ENCODE data around the gene NNT.
"Not testable (repeated sequence)": the region's sequence is repeated elsewhere in the genome, so short reads cannot be mapped to it uniquely, and the experiment has no call there.

Gene NNT

DNA sequence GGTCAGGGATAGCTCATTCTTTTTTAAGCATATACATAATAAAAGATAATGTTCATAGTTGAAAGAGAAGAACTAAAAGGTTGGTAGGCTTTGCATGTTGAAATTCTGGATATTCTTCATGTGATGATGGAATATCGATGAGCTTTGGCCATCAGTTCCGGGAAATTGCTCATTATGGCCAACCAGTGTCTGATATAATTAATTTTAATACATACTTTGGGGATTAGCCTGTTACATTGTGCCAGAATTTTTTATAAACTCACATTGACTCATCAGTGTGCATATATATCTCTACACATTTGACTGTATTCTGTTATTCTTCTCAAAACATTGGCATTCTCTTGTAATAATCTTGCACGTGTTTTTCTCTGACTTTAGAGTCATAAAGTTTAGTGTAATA is 84.3 kb downstream of the NNT start:
- Histone ChIP-seq H3K27ac (ENCODE audit: insufficient read depth in 1 of 2, low read depth in 1 of 2, low read length in 2 of 2, poor library complexity in 1 of 2, severe bottlenecking in 2 of 2) (no peak overlapping the region), H3K36me3 (ENCODE audit: control insufficient read depth in 4 of 4, insufficient read depth in 4 of 4, low read length in 3 of 4) (peaks cover 4 to 29% (median 14%) of the 10 kb centered on the region in 4 experiments), H3K27me3 (replicated peaks in 2 of 5; ENCODE audit: control insufficient read depth in 4 of 5, insufficient read depth in 5 of 5, low read length in 4 of 5) (no peaks in the 10 kb centered on the region), H3K9me3 (ENCODE audit: control extremely low read depth in 1 of 5, control insufficient read depth in 4 of 5, insufficient read depth in 2 of 5, low read depth in 1 of 5, low read length in 4 of 5) (no peaks in the 10 kb centered on the region), H3K4me3 (ENCODE audit: control insufficient read depth in 1 of 7, extremely low read depth in 1 of 7, insufficient read depth in 4 of 7, low read depth in 2 of 7, low read length in 6 of 7) (no peak overlapping the region), H3K4me1 (ENCODE audit: control extremely low read depth in 1 of 4, control insufficient read depth in 4 of 4, insufficient read depth in 4 of 4, low read length in 3 of 4) (no peaks in the 10 kb centered on the region)
- POLR2A ChIA-PET, result no interaction called here
- no CpG with 5 or more reads among the region's 3 CpGs for WGBS (ENCODE audit: insufficient coverage)
- DNase-seq, result no peak
- CTCF ChIA-PET, result no interaction called here

DNA sequence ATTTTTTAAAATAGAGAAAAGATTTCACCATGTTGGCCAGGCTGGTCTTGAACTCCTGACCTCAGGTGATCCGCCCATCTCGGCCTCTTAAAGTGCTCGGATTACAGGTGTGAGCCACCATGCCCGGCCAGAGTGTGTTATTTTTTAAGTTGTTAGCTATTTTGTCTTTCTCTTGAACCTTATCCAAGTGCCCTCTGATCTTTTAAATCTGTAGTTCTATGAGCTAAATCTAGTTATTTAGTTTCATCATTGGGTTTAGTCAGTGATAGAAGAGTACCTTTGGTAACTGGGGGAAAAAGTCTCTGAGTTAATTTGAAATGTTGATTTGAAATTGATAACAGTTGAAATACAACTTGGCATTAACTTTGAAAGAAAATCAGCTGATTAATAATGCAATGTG is 88.3 kb downstream of the NNT start:
- CTCF ChIA-PET, result no interaction called here

DNA sequence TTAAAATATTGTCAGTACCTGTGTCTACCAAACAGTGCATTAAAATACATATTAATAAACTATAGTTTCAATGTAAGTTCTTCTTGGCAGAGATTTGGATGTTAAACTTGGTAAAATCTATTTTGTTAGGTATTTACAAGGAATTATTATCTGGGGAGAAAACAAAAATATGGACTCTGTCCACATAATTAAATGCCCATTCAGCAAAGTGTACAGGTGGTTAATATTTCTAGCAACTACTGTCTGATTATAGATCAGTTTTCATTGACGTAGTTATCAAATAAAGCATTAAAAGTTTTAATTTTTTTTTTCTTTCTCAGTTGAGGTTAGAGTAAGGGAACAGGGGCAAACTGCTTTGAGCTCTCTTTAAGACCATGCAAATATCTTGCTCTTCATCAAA is 88.9 kb downstream of the NNT start:
- H3K27ac ChIP-seq (ENCODE audit: insufficient read depth in 1 of 2, low read depth in 1 of 2, low read length in 2 of 2, poor library complexity in 1 of 2, severe bottlenecking in 2 of 2), result no peak overlapping the region
- POLR2A ChIA-PET, result no interaction called here
- peaks cover 9 to 35% (median 22%) of the 10 kb centered on the region in 4 experiments for H3K36me3 ChIP-seq (ENCODE audit: control insufficient read depth in 4 of 4, insufficient read depth in 4 of 4, low read length in 3 of 4)
- CTCF ChIA-PET, result no interaction called here
- no peak for DNase-seq
- peaks cover 3 to 21% (median 13%) of the 10 kb centered on the region in 5 experiments for H3K9me3 ChIP-seq (ENCODE audit: control extremely low read depth in 1 of 5, control insufficient read depth in 4 of 5, insufficient read depth in 2 of 5, low read depth in 1 of 5, low read length in 4 of 5)
- H3K4me3 ChIP-seq (ENCODE audit: control insufficient read depth in 1 of 7, extremely low read depth in 1 of 7, insufficient read depth in 4 of 7, low read depth in 2 of 7, low read length in 6 of 7), result no peak overlapping the region
- WGBS (ENCODE audit: insufficient coverage), result no CpG with 5 or more reads among the region's 1 CpG
- H3K4me1 ChIP-seq (ENCODE audit: control extremely low read depth in 1 of 4, control insufficient read depth in 4 of 4, insufficient read depth in 4 of 4, low read length in 3 of 4), result no peaks in the 10 kb centered on the region
- H3K27me3 ChIP-seq (replicated peaks in 2 of 5; ENCODE audit: control insufficient read depth in 4 of 5, insufficient read depth in 5 of 5, low read length in 4 of 5), result no peaks in the 10 kb centered on the region

More for the DNA sequence above, 88.3 kb downstream of the NNT start:
- Histone ChIP-seq H3K36me3 (ENCODE audit: control insufficient read depth in 4 of 4, insufficient read depth in 4 of 4, low read length in 3 of 4) (peaks cover 9 to 31% (median 19%) of the 10 kb centered on the region in 4 experiments), H3K9me3 (ENCODE audit: control extremely low read depth in 1 of 5, control insufficient read depth in 4 of 5, insufficient read depth in 2 of 5, low read depth in 1 of 5, low read length in 4 of 5) (peaks cover 2 to 16% (median 10%) of the 10 kb centered on the region in 5 experiments), H3K4me1 (ENCODE audit: control extremely low read depth in 1 of 4, control insufficient read depth in 4 of 4, insufficient read depth in 4 of 4, low read length in 3 of 4) (no peaks in the 10 kb centered on the region), H3K27me3 (replicated peaks in 2 of 5; ENCODE audit: control insufficient read depth in 4 of 5, insufficient read depth in 5 of 5, low read length in 4 of 5) (no peaks in the 10 kb centered on the region), H3K4me3 (ENCODE audit: control insufficient read depth in 1 of 7, extremely low read depth in 1 of 7, insufficient read depth in 4 of 7, low read depth in 2 of 7, low read length in 6 of 7) (no peak overlapping the region), H3K27ac (ENCODE audit: insufficient read depth in 1 of 2, low read depth in 1 of 2, low read length in 2 of 2, poor library complexity in 1 of 2, severe bottlenecking in 2 of 2) (no peak overlapping the region)
- WGBS (ENCODE audit: insufficient coverage), result 95% methylated on average over 4 of the region's 4 CpGs
- DNase-seq, result no peak
- POLR2A ChIA-PET, result no interaction called here

DNA sequence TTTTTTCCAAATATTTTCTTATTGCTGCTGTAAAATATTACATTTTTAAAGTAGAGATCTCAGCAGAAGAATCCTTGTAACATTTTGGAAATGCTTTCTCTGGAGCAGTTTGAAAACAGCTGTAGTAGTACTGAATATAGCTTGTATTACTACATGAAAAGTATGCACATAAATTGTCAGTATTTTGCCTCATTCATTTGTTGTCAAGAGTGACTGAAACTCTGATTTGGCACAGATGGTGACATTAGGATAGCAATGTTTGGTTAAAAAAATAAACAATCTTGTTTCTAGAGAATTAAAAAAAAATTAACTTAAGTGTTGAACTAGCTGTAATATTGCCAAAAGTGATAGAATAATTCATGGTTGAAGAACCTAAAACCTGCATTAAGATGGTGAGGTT is 90.4 kb downstream of the NNT start:
- H3K27me3 ChIP-seq (replicated peaks in 2 of 5; ENCODE audit: control insufficient read depth in 4 of 5, insufficient read depth in 5 of 5, low read length in 4 of 5), result no peaks in the 10 kb centered on the region
- ChIA-PET POLR2A (no interaction called here), CTCF (no interaction called here)
- H3K4me3 ChIP-seq (ENCODE audit: control insufficient read depth in 1 of 7, extremely low read depth in 1 of 7, insufficient read depth in 4 of 7, low read depth in 2 of 7, low read length in 6 of 7), result no peak overlapping the region
- no peaks in the 10 kb centered on the region for H3K4me1 ChIP-seq (ENCODE audit: control extremely low read depth in 1 of 4, control insufficient read depth in 4 of 4, insufficient read depth in 4 of 4, low read length in 3 of 4)
- H3K27ac ChIP-seq (ENCODE audit: insufficient read depth in 1 of 2, low read depth in 1 of 2, low read length in 2 of 2, poor library complexity in 1 of 2, severe bottlenecking in 2 of 2), result no peak overlapping the region
- H3K36me3 ChIP-seq (ENCODE audit: control insufficient read depth in 4 of 4, insufficient read depth in 4 of 4, low read length in 3 of 4), result peaks cover 9 to 32% (median 19%) of the 10 kb centered on the region in 4 experiments
- H3K9me3 ChIP-seq (ENCODE audit: control extremely low read depth in 1 of 5, control insufficient read depth in 4 of 5, insufficient read depth in 2 of 5, low read depth in 1 of 5, low read length in 4 of 5), result peaks cover 3 to 21% (median 13%) of the 10 kb centered on the region in 5 experiments
- DNase-seq, result no peak

DNA sequence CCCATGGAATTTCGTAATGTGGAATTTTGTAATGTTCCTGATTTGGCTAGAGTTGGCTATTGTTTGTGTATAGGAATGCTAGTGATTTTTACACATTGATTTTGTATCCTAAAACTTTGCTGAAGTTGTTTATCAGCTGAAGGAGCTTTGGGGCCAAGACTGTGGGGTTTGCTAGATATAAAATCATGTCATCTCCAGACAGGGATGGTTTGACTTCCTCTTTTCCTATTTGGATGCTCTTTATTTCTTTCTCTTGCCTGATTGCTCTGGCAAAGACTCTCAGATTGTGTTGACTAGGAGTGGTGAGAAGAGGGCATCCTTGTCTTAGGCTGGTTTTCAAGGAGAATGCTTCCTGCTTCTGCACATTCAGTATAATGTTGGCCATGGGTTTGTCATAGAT is 91.0 kb downstream of the NNT start:
- Histone ChIP-seq H3K4me1 (ENCODE audit: control extremely low read depth in 1 of 4, control insufficient read depth in 4 of 4, insufficient read depth in 4 of 4, low read length in 3 of 4) (no peaks in the 10 kb centered on the region), H3K9me3 (ENCODE audit: control extremely low read depth in 1 of 5, control insufficient read depth in 4 of 5, insufficient read depth in 2 of 5, low read depth in 1 of 5, low read length in 4 of 5) (peaks cover 3 to 21% (median 13%) of the 10 kb centered on the region in 5 experiments), H3K27me3 (replicated peaks in 2 of 5; ENCODE audit: control insufficient read depth in 4 of 5, insufficient read depth in 5 of 5, low read length in 4 of 5) (no peaks in the 10 kb centered on the region), H3K4me3 (ENCODE audit: control insufficient read depth in 1 of 7, extremely low read depth in 1 of 7, insufficient read depth in 4 of 7, low read depth in 2 of 7, low read length in 6 of 7) (no peak overlapping the region), H3K36me3 (ENCODE audit: control insufficient read depth in 4 of 4, insufficient read depth in 4 of 4, low read length in 3 of 4) (peaks cover 9 to 29% (median 19%) of the 10 kb centered on the region in 4 experiments), H3K27ac (ENCODE audit: insufficient read depth in 1 of 2, low read depth in 1 of 2, low read length in 2 of 2, poor library complexity in 1 of 2, severe bottlenecking in 2 of 2) (no peak overlapping the region)
- WGBS (ENCODE audit: insufficient coverage), result no CpG with 5 or more reads among the region's 1 CpG
- POLR2A ChIA-PET, result no interaction called here
- DNase-seq, result no peak
- CTCF ChIA-PET, result no interaction called here

DNA sequence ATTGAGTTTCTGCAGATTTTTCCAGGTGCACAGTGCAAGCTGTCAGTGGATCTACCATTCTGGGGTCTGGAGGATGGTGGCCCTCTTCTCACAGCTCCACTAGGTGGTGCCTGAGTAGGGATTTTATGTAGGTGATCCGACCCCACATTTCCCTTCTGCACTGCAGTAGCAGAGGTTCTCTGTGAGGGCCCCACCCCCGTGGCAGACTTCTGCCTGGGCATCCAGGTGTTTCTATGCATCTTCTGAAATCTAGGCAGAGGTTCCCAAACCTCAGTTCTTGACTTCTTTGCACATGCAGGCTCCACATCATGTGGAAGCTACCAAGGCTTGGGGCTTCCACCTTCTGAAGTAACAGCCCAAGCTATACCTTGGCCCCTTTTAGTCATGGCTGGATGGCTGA is 93.5 kb downstream of the NNT start:
- H3K4me3 ChIP-seq (ENCODE audit: control insufficient read depth in 1 of 7, extremely low read depth in 1 of 7, insufficient read depth in 4 of 7, low read depth in 2 of 7, low read length in 6 of 7); H3K4me1 ChIP-seq (ENCODE audit: control extremely low read depth in 1 of 4, control insufficient read depth in 4 of 4, insufficient read depth in 4 of 4, low read length in 3 of 4); POLR2A ChIA-PET; H3K27me3 ChIP-seq (replicated peaks in 2 of 5; ENCODE audit: control insufficient read depth in 4 of 5, insufficient read depth in 5 of 5, low read length in 4 of 5); H3K27ac ChIP-seq (ENCODE audit: insufficient read depth in 1 of 2, low read depth in 1 of 2, low read length in 2 of 2, poor library complexity in 1 of 2, severe bottlenecking in 2 of 2): not testable (repeated sequence)
- CTCF ChIA-PET, result interaction anchor here (0.9 kb wide), 1 partner anchor 37 kb away, joined by 3 read pairs; no protein-coding TSS in a partner anchor
- peaks cover 8 to 32% (median 20%) of the 10 kb centered on the region in 4 experiments for H3K36me3 ChIP-seq (ENCODE audit: control insufficient read depth in 4 of 4, insufficient read depth in 4 of 4, low read length in 3 of 4)
- 100% methylated on average over 1 of the region's 2 CpGs for WGBS (ENCODE audit: insufficient coverage)
- DNase-seq, result peak in 1 of 3 donors; percentile 5
- peaks cover 3 to 21% (median 13%) of the 10 kb centered on the region in 5 experiments for H3K9me3 ChIP-seq (ENCODE audit: control extremely low read depth in 1 of 5, control insufficient read depth in 4 of 5, insufficient read depth in 2 of 5, low read depth in 1 of 5, low read length in 4 of 5)

DNA sequence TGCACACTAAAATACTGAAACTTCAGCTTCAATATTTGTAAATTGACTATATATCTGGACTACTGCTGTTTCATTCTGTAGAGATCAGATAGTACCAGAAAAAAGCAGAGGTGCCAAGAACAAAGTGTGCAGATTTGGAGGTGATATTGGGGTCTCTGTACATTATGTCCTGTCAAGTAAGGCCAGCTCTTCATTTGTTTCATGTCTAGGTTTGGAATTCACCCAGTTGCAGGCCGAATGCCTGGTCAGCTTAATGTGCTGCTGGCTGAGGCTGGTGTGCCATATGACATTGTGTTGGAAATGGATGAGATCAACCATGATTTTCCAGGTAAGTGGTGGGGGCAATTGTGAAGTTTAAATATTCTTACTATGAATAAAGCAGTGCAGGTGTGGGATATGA is 96.9 kb downstream of the NNT start:
- peaks cover 2 to 14% (median 11%) of the 10 kb centered on the region in 5 experiments for H3K9me3 ChIP-seq (ENCODE audit: control extremely low read depth in 1 of 5, control insufficient read depth in 4 of 5, insufficient read depth in 2 of 5, low read depth in 1 of 5, low read length in 4 of 5)
- ChIA-PET CTCF (interaction anchor here (0.6 kb wide), 1 partner anchor 223 kb away, joined by 3 read pairs; no protein-coding TSS in a partner anchor), POLR2A (no interaction called here)
- WGBS (ENCODE audit: insufficient coverage), result 100% methylated on average over 1 of the region's 1 CpG
- peaks cover 13 to 53% (median 32%) of the 10 kb centered on the region in 4 experiments for H3K36me3 ChIP-seq (ENCODE audit: control insufficient read depth in 4 of 4, insufficient read depth in 4 of 4, low read length in 3 of 4)
- H3K4me3 ChIP-seq (ENCODE audit: control insufficient read depth in 1 of 7, extremely low read depth in 1 of 7, insufficient read depth in 4 of 7, low read depth in 2 of 7, low read length in 6 of 7), result no peak overlapping the region
- no peaks in the 10 kb centered on the region for H3K4me1 ChIP-seq (ENCODE audit: control extremely low read depth in 1 of 4, control insufficient read depth in 4 of 4, insufficient read depth in 4 of 4, low read length in 3 of 4)
- no peak overlapping the region for H3K27ac ChIP-seq (ENCODE audit: insufficient read depth in 1 of 2, low read depth in 1 of 2, low read length in 2 of 2, poor library complexity in 1 of 2, severe bottlenecking in 2 of 2)
- no peaks in the 10 kb centered on the region for H3K27me3 ChIP-seq (replicated peaks in 2 of 5; ENCODE audit: control insufficient read depth in 4 of 5, insufficient read depth in 5 of 5, low read length in 4 of 5)
- DNase-seq, result no peak

Measured in common myeloid progenitor, CD34-positive (primary cell).